Measurements from ENCODE around the gene NFE2L3. TPM values are rescaled to one million over a fixed set of nuclear protein-coding genes. Genes with fewer than 3 reads are reported as not detected.

NFE2L3 gene
- total and polyA plus RNA-seq, 2 of the 4 experiments (the other 2 are of a cell fraction), result 28.0 to 43.2 TPM

DNA sequence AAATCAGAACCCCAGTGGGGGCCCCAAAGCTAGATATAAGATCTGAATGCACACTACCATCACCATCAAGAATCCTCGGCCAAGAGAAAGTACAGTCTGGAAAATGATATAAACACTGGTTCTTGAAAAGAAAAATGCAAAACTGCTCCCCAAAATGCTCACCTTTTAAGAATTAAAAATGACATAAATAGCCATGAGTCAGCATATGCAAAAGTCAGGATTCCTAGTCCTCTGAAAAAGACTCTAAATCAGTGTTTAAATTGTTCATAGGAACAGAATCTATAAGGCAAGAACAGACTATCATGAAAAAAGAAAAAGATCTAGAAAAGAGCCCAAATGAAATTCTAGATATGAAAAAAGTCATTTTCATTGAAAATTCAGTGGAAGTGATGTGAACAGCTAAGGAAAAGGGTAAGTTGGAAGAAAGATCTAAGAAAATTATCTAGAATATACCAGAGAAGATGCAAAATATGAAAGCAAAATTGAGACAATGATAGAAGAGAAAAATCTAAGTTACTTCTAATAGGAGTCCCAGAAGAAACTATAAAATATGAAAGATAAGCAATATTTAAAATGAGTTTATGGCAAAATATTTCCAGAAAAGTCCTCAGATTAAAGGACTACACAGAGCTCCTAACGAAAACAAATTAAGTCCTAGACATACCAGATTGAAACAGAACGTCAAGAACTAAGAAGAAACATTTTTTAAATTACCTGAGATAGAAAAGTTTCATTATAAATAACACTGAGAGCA, 29.7 kb downstream of the NFE2L3 start:
- POLR2A ChIA-PET (ENCODE audit: unreplicated experiment), result no interaction called here
- ATAC-seq (ENCODE audit: low read depth) (no peak), DNase-seq (no peak)
- no peak overlapping the region for H3K14ac ChIP-seq (replicated peaks; ENCODE audit: low read depth, low read length)
- H3K79me1 ChIP-seq (ENCODE audit: low read depth in 1 of 2, low read length in 2 of 2), result 0 out of 4 replicates have a peak, but pooled peaks cover 0 to 4% of the 10 kb centered on the region in 2 experiments
- H3K56ac ChIP-seq (ENCODE audit: extremely low read depth, insufficient read depth, low read length), result no peak overlapping the region
- peak; percentile 91 for TF ChIP-seq MAFK (IDR thresholded peaks at IDR 0.05; ENCODE audit: low read depth, low read length)
- 0 out of 2 replicates have a peak, but pooled peaks have one; percentile 26 for TF ChIP-seq NFE2L2 (IDR thresholded peaks at IDR 0.05; ENCODE audit: low read depth, low read length)
- no peak for TF ChIP-seq CHD1 (IDR thresholded peaks at IDR 0.05; ENCODE audit: low read depth, low read length)
- H2BK20ac ChIP-seq (ENCODE audit: low read depth, low read length), result no peak overlapping the region
- no peaks in the 10 kb centered on the region; the same call in 1 of the 2 replicates for H3K9me1 ChIP-seq (ENCODE audit: insufficient read depth, low read length)
- no peak overlapping the region for H4K8ac ChIP-seq (ENCODE audit: low read depth in 2 of 2, low read length in 2 of 2)
- no peak overlapping the region for H2BK120ac ChIP-seq (ENCODE audit: low read depth, low read length)
- H2AK9ac ChIP-seq (replicated peaks; ENCODE audit: low read depth, low read length, poor library complexity), result no peak overlapping the region
- H2AK5ac ChIP-seq (ENCODE audit: low read depth, low read length), result no peak overlapping the region
- H2BK15ac ChIP-seq (ENCODE audit: low read depth, low read length), result no peak overlapping the region
- peaks cover 23% of the 10 kb centered on the region for H4K20me1 ChIP-seq (ENCODE audit: insufficient read depth, low read length)
- no peaks in the 10 kb centered on the region for H3K4me1 ChIP-seq (ENCODE audit: control insufficient read depth, insufficient read depth, low read length)
- in situ Hi-C loops (cut with MboI; ENCODE audit: low sequenced_read_pairs) (no loop called here), intact Hi-C loops (cut with micrococcal nuclease) (loop anchor here (5.0 kb wide), 1 partner anchor 89 kb away; no protein-coding TSS in a partner anchor), dilution Hi-C loops (cut with HindIII; ENCODE audit: low sequenced_read_pairs, unreplicated experiment) (no loop called here)
- BruUV-seq (replicated peaks), result no TSS peak
- no CpG with 5 or more reads among the region's 3 CpGs for WGBS, 2 experiments (ENCODE audit: extremely low coverage in 2 of 2, insufficient read length in 1 of 2)
- no peak overlapping the region for H3K4me2 ChIP-seq (ENCODE audit: low read depth, low read length)
- H2AFZ ChIP-seq (replicated peaks; ENCODE audit: low read length, poor library complexity), result no peak overlapping the region
- H2BK5ac ChIP-seq (ENCODE audit: low read depth, low read length, poor library complexity, severe bottlenecking), result no peak overlapping the region
- H3K27me3 ChIP-seq (ENCODE audit: control insufficient read depth, insufficient read depth, low read length), result no peaks in the 10 kb centered on the region
- H3K36me3 ChIP-seq (ENCODE audit: control insufficient read depth, insufficient read depth, low read length), result no peaks in the 10 kb centered on the region
- H4K91ac ChIP-seq (ENCODE audit: insufficient read depth, low read depth, low read length), result no peak overlapping the region
- H3K9me3 ChIP-seq (ENCODE audit: control insufficient read depth, insufficient read depth, low read length), result no peaks in the 10 kb centered on the region
- no peak overlapping the region for H3K4me3 ChIP-seq (ENCODE audit: insufficient read depth, low read depth, low read length)
- CTCF ChIA-PET, result interaction anchor here (0.6 kb wide), 1 partner anchor 194 kb away, joined by 3 read pairs; no protein-coding TSS in a partner anchor
- no peak overlapping the region for H4K5ac ChIP-seq (ENCODE audit: low read depth, low read length)
- no peak overlapping the region for H3K18ac ChIP-seq (ENCODE audit: low read depth, low read length)
- no peak overlapping the region for H3K27ac ChIP-seq (ENCODE audit: insufficient read depth, low read length)
- H3K9ac ChIP-seq (ENCODE audit: low read depth, low read length), result no peak overlapping the region
- no peak overlapping the region for H3K23ac ChIP-seq (ENCODE audit: low read depth, low read length)
- H3K4ac ChIP-seq (ENCODE audit: low read depth, low read length), result no peak overlapping the region
